ENCODE data around the gene FBXO7.

The FBXO7 gene

GRCh38 chr22:32515084-32515483, 40.5 kb downstream of the FBXO7 start:
- Histone ChIP-seq H3K27me3 (ENCODE audit: control insufficient read depth, insufficient read depth, low read length) (no peaks in the 10 kb centered on the region), H3K27ac (ENCODE audit: low read depth, low read length) (no peak overlapping the region), H3K4me3 (ENCODE audit: low read depth, low read length) (no peak overlapping the region), H3K4me1 (ENCODE audit: control insufficient read depth, insufficient read depth, low read length) (no peaks in the 10 kb centered on the region), H3K36me3 (ENCODE audit: control insufficient read depth, insufficient read depth, low read length) (peaks cover 27% of the 10 kb centered on the region), H3K9me3 (ENCODE audit: control insufficient read depth, insufficient read depth, low read length) (no peaks in the 10 kb centered on the region), H3K9ac (ENCODE audit: low read depth, low read length) (no peak overlapping the region)

GRCh38 chr22:32517488-32517887, 42.9 kb downstream of the FBXO7 start:
- no peak overlapping the region for H3K9ac ChIP-seq (ENCODE audit: low read depth, low read length)
- H3K27me3 ChIP-seq (ENCODE audit: control insufficient read depth, insufficient read depth, low read length): no peaks in the 10 kb centered on the region
- no peaks in the 10 kb centered on the region for H3K4me1 ChIP-seq (ENCODE audit: control insufficient read depth, insufficient read depth, low read length)
- no peaks in the 10 kb centered on the region for H3K9me3 ChIP-seq (ENCODE audit: control insufficient read depth, insufficient read depth, low read length)
- no peak overlapping the region for H3K4me3 ChIP-seq (ENCODE audit: low read depth, low read length)
- no peak overlapping the region for H3K27ac ChIP-seq (ENCODE audit: low read depth, low read length)
- peaks cover 27% of the 10 kb centered on the region for H3K36me3 ChIP-seq (ENCODE audit: control insufficient read depth, insufficient read depth, low read length)

DNA sequence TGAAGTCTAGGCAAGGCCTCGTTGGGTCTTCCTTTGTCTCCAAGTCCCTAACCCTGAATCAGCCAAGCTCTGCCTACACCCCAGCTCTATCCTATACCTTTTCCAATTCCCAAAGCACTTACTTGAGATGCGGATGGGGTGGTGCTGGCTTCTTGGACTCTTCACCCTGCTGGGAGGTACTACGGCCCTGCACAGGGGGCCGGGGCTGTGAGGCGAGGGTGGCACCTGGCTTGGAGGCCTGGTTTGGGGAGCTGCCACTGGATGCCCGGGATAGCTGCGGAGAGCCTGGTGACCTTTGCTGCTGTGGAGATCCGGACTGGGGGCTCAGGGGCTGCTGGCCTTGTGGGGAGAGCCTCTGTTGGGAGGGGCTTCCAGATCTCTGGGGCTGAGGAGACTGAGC, 43.3 kb downstream of the FBXO7 start:
- Histone ChIP-seq H3K4me3 (ENCODE audit: low read depth, low read length) (no peak overlapping the region), H3K4me1 (ENCODE audit: control insufficient read depth, insufficient read depth, low read length) (no peaks in the 10 kb centered on the region), H3K36me3 (ENCODE audit: control insufficient read depth, insufficient read depth, low read length) (peaks cover 27% of the 10 kb centered on the region), H3K9me3 (ENCODE audit: control insufficient read depth, insufficient read depth, low read length) (no peaks in the 10 kb centered on the region), H3K27ac (ENCODE audit: low read depth, low read length) (no peak overlapping the region), H3K9ac (ENCODE audit: low read depth, low read length) (no peak overlapping the region), H3K27me3 (ENCODE audit: control insufficient read depth, insufficient read depth, low read length) (no peaks in the 10 kb centered on the region)

GRCh38 chr22:32518381-32518780, 43.8 kb downstream of the FBXO7 start:
- H3K9me3 ChIP-seq (ENCODE audit: control insufficient read depth, insufficient read depth, low read length): no peaks in the 10 kb centered on the region
- H3K9ac ChIP-seq (ENCODE audit: low read depth, low read length): no peak overlapping the region
- no peak overlapping the region for H3K4me3 ChIP-seq (ENCODE audit: low read depth, low read length)
- H3K36me3 ChIP-seq (ENCODE audit: control insufficient read depth, insufficient read depth, low read length): peaks cover 27% of the 10 kb centered on the region
- H3K27ac ChIP-seq (ENCODE audit: low read depth, low read length): no peak overlapping the region
- no peaks in the 10 kb centered on the region for H3K27me3 ChIP-seq (ENCODE audit: control insufficient read depth, insufficient read depth, low read length)
- no peaks in the 10 kb centered on the region for H3K4me1 ChIP-seq (ENCODE audit: control insufficient read depth, insufficient read depth, low read length)

- Histone ChIP-seq H3K9ac (ENCODE audit: low read depth, low read length) (no peak overlapping the region), H3K36me3 (ENCODE audit: control insufficient read depth, insufficient read depth, low read length) (peaks cover 27% of the 10 kb centered on the region), H3K27ac (ENCODE audit: low read depth, low read length) (no peak overlapping the region), H3K27me3 (ENCODE audit: control insufficient read depth, insufficient read depth, low read length) (no peaks in the 10 kb centered on the region), H3K9me3 (ENCODE audit: control insufficient read depth, insufficient read depth, low read length) (no peaks in the 10 kb centered on the region), H3K4me1 (ENCODE audit: control insufficient read depth, insufficient read depth, low read length) (no peaks in the 10 kb centered on the region), H3K4me3 (ENCODE audit: low read depth, low read length) (no peak overlapping the region)
Measured at GRCh38 chr22:32518848-32519247, 44.2 kb downstream of the FBXO7 start.

DNA sequence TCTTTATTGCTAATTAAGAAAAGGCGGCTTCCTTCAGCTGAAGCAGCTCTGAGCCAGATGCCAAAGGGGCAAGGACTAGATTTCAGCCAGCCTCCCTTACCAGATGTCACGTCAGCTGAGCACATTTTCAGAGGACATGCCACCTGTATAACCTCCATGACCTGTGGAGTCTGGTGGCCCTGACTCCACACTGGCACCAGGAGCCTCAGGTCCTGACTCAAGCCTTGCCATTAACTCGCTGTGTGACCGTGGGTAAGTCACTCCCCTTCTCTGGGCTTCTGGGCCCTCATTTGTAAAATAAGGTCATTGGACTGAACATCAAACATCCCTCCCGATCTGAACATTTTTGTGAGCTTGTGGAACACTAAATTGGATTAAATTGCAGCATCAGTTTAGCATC, 46.0 kb downstream of the FBXO7 start:
- Histone ChIP-seq H3K27ac (ENCODE audit: low read depth, low read length) (no peak overlapping the region), H3K4me3 (ENCODE audit: low read depth, low read length) (no peak overlapping the region), H3K9ac (ENCODE audit: low read depth, low read length) (no peak overlapping the region), H3K27me3 (ENCODE audit: control insufficient read depth, insufficient read depth, low read length) (no peaks in the 10 kb centered on the region), H3K36me3 (ENCODE audit: control insufficient read depth, insufficient read depth, low read length) (peaks cover 15% of the 10 kb centered on the region; the same call in 1 of the 2 replicates), H3K4me1 (ENCODE audit: control insufficient read depth, insufficient read depth, low read length) (no peaks in the 10 kb centered on the region), H3K9me3 (ENCODE audit: control insufficient read depth, insufficient read depth, low read length) (no peaks in the 10 kb centered on the region)

DNA sequence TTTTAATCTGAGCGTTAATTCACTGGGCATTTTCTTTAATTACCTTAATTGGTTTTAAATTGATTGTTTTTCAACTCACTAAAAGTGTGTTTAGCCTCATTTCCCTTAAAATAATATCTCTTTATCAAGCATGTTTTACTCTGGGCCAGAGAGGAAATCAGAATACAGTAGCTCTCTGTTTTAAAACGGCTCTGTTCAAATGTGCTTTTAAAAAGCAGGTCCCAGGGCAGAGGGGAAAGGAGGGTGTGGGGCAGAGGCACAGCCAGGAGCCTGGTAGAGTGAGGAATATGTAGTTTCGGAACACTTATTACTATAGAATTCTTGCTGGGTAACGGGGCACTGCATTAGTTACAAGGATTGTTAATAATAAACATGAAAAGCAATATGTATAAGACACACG, 47.6 kb downstream of the FBXO7 start:
- no peaks in the 10 kb centered on the region for H3K9me3 ChIP-seq (ENCODE audit: control insufficient read depth, insufficient read depth, low read length)
- H3K27me3 ChIP-seq (ENCODE audit: control insufficient read depth, insufficient read depth, low read length): no peaks in the 10 kb centered on the region
- peaks cover 8% of the 10 kb centered on the region; the same call in 1 of the 2 replicates for H3K36me3 ChIP-seq (ENCODE audit: control insufficient read depth, insufficient read depth, low read length)
- H3K4me1 ChIP-seq (ENCODE audit: control insufficient read depth, insufficient read depth, low read length): no peaks in the 10 kb centered on the region
- no peak overlapping the region for H3K27ac ChIP-seq (ENCODE audit: low read depth, low read length)
- H3K4me3 ChIP-seq (ENCODE audit: low read depth, low read length): no peak overlapping the region
- H3K9ac ChIP-seq (ENCODE audit: low read depth, low read length): no peak overlapping the region

- Histone ChIP-seq H3K4me1 (ENCODE audit: control insufficient read depth, insufficient read depth, low read length) (no peaks in the 10 kb centered on the region), H3K36me3 (ENCODE audit: control insufficient read depth, insufficient read depth, low read length) (no peaks in the 10 kb centered on the region), H3K4me3 (ENCODE audit: low read depth, low read length) (no peak overlapping the region), H3K27ac (ENCODE audit: low read depth, low read length) (no peak overlapping the region), H3K9ac (ENCODE audit: low read depth, low read length) (no peak overlapping the region), H3K9me3 (ENCODE audit: control insufficient read depth, insufficient read depth, low read length) (no peaks in the 10 kb centered on the region), H3K27me3 (ENCODE audit: control insufficient read depth, insufficient read depth, low read length) (no peaks in the 10 kb centered on the region)
Measured at GRCh38 chr22:32527756-32528155, 53.1 kb downstream of the FBXO7 start.

GRCh38 chr22:32528316-32528715, 53.7 kb downstream of the FBXO7 start:
- Histone ChIP-seq H3K9me3 (ENCODE audit: control insufficient read depth, insufficient read depth, low read length) (no peaks in the 10 kb centered on the region), H3K9ac (ENCODE audit: low read depth, low read length) (no peak overlapping the region), H3K36me3 (ENCODE audit: control insufficient read depth, insufficient read depth, low read length) (no peaks in the 10 kb centered on the region)

DNA sequence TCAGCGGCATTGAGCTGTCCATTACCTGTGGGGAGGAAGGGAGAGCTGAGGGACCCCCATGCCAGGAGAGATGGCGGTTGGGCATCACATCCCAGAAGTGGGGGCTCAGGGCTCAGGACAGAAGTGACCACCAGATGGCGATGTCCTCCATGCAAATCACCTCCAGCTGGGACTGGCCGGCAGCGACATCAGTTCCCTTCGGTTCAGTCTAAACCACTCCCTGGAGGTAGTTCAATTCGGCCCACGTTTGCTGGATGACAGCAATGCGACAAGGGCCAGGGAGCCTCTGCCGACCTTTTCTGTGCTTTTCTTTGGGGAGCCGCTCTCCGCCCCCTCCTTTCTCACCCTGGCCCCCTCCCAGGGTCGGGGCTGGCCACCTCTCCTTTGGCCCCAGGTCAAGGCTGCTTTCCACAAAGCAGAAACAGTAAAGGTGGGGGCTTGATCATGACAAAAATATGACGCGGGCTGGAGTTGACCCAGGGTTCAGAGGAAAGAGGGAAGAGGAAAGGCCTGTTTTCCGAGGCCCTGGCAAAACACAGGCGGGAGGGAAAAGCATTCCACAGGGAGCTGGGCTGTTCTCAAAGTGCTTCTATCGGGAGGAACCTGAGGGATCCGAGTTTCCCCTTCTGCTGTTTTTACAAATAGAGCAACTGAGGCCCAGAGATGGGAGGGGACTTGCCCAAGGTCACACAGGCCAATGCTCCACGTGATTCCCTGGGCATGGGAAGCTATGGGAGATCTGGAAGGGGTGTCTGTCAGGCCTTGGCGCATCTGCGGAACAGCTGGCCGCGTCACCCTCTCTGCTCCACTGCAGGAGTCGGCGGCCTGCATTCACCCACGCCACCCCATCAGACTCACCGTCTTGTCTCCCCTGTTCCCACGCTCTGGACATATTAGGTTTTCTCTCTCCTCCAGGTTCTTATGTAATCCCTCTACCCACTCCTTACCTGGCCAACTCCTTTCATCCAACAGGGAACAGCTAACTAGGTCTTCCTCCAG, 54.7 kb downstream of the FBXO7 start:
- Histone ChIP-seq H3K27ac (ENCODE audit: low read depth, low read length) (no peak overlapping the region), H3K9ac (ENCODE audit: low read depth, low read length) (no peak overlapping the region), H3K9me3 (ENCODE audit: control insufficient read depth, insufficient read depth, low read length) (no peaks in the 10 kb centered on the region), H3K27me3 (ENCODE audit: control insufficient read depth, insufficient read depth, low read length) (no peaks in the 10 kb centered on the region), H3K4me3 (ENCODE audit: low read depth, low read length) (no peak overlapping the region), H3K36me3 (ENCODE audit: control insufficient read depth, insufficient read depth, low read length) (no peaks in the 10 kb centered on the region), H3K4me1 (ENCODE audit: control insufficient read depth, insufficient read depth, low read length) (no peaks in the 10 kb centered on the region)

More at GRCh38 chr22:32528316-32528715, 53.7 kb downstream of the FBXO7 start:
- H3K27ac ChIP-seq (ENCODE audit: low read depth, low read length): no peak overlapping the region
- H3K27me3 ChIP-seq (ENCODE audit: control insufficient read depth, insufficient read depth, low read length): no peaks in the 10 kb centered on the region
- no peak overlapping the region for H3K4me3 ChIP-seq (ENCODE audit: low read depth, low read length)
- H3K4me1 ChIP-seq (ENCODE audit: control insufficient read depth, insufficient read depth, low read length): no peaks in the 10 kb centered on the region

- no peaks in the 10 kb centered on the region for H3K36me3 ChIP-seq (ENCODE audit: control insufficient read depth, insufficient read depth, low read length)
- no peak overlapping the region for H3K4me3 ChIP-seq (ENCODE audit: low read depth, low read length)
- no peaks in the 10 kb centered on the region for H3K4me1 ChIP-seq (ENCODE audit: control insufficient read depth, insufficient read depth, low read length)
- no peaks in the 10 kb centered on the region for H3K9me3 ChIP-seq (ENCODE audit: control insufficient read depth, insufficient read depth, low read length)
- H3K27ac ChIP-seq (ENCODE audit: low read depth, low read length): no peak overlapping the region
- H3K9ac ChIP-seq (ENCODE audit: low read depth, low read length): no peak overlapping the region
- H3K27me3 ChIP-seq (ENCODE audit: control insufficient read depth, insufficient read depth, low read length): no peaks in the 10 kb centered on the region
Measured at GRCh38 chr22:32531228-32531627, 56.6 kb downstream of the FBXO7 start.

Measured in HUES48 (cell line).